HL-60 (cell line): ENCODE measurements around the gene TMEM131L.

Source experiments
- GABPA ChIP-seq: IDR thresholded peaks from 2 replicates; pipeline ENCODE4 v1.6.1; 2012; ENCODE audit warnings: low read depth
- POLR2AphosphoS5 ChIP-seq: IDR thresholded peaks from 2 replicates; pipeline ENCODE4 v1.6.1; 2012; ENCODE audit warnings: low read depth
- SPI1 ChIP-seq: IDR thresholded peaks from 2 replicates; pipeline ENCODE4 v1.6.1; 2012; ENCODE audit warnings: low read depth, mild to moderate bottlenecking, borderline replicate concordance
- TF ChIP-seq, protein P1 (sequence below): IDR thresholded peaks from one replicate; pipeline ENCODE4 v1.5.1; 2011; ENCODE audit warnings: low read length, control low read depth, inconsistent platforms; ENCODE audit not compliant: insufficient read depth
- TF ChIP-seq, protein P2 (sequence below): IDR thresholded peaks from 2 replicates; pipeline ENCODE4 v1.6.1; 2012; ENCODE audit warnings: low read depth; ENCODE audit not compliant: insufficient replicate concordance

DNA sequence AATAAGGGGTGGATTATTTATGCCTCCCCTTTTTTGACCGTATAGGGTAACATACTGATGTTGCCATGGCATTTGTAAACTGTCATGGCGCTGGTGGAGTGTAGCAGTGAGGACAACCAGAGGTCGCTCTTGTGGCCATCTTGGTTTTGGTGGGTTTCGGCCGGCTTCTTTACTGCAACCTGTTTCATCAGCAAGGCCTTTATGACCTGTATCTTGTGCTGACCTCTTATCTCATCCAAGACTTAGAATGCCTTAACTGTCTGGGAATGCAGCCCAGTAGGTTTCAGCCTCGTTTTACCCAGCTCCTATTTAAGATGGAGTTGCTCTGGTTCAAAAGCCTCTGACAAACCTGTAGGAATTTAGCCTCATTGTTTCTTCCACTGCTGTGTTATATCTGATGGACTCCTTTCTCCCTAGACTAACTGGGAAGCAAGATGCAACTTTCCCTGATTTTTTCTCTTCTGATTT lies 71.4 kb downstream of the TMEM131L start:
- no peak for TF ChIP-seq GABPA
- TF ChIP-seq, protein P1, sequence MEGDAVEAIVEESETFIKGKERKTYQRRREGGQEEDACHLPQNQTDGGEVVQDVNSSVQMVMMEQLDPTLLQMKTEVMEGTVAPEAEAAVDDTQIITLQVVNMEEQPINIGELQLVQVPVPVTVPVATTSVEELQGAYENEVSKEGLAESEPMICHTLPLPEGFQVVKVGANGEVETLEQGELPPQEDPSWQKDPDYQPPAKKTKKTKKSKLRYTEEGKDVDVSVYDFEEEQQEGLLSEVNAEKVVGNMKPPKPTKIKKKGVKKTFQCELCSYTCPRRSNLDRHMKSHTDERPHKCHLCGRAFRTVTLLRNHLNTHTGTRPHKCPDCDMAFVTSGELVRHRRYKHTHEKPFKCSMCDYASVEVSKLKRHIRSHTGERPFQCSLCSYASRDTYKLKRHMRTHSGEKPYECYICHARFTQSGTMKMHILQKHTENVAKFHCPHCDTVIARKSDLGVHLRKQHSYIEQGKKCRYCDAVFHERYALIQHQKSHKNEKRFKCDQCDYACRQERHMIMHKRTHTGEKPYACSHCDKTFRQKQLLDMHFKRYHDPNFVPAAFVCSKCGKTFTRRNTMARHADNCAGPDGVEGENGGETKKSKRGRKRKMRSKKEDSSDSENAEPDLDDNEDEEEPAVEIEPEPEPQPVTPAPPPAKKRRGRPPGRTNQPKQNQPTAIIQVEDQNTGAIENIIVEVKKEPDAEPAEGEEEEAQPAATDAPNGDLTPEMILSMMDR, result no peak
- TF ChIP-seq, protein P2, sequence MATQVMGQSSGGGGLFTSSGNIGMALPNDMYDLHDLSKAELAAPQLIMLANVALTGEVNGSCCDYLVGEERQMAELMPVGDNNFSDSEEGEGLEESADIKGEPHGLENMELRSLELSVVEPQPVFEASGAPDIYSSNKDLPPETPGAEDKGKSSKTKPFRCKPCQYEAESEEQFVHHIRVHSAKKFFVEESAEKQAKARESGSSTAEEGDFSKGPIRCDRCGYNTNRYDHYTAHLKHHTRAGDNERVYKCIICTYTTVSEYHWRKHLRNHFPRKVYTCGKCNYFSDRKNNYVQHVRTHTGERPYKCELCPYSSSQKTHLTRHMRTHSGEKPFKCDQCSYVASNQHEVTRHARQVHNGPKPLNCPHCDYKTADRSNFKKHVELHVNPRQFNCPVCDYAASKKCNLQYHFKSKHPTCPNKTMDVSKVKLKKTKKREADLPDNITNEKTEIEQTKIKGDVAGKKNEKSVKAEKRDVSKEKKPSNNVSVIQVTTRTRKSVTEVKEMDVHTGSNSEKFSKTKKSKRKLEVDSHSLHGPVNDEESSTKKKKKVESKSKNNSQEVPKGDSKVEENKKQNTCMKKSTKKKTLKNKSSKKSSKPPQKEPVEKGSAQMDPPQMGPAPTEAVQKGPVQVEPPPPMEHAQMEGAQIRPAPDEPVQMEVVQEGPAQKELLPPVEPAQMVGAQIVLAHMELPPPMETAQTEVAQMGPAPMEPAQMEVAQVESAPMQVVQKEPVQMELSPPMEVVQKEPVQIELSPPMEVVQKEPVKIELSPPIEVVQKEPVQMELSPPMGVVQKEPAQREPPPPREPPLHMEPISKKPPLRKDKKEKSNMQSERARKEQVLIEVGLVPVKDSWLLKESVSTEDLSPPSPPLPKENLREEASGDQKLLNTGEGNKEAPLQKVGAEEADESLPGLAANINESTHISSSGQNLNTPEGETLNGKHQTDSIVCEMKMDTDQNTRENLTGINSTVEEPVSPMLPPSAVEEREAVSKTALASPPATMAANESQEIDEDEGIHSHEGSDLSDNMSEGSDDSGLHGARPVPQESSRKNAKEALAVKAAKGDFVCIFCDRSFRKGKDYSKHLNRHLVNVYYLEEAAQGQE, result no peak
- TF ChIP-seq POLR2AphosphoS5, result no peak
- no peak for TF ChIP-seq SPI1
